Peyer's patch (tissue), 4 donors: ENCODE results near the gene CCDC198.

ENCODE experiments used
- CTCF ChIP-seq, 6 experiments: fragments of 450-650 bp in 4 of 6; fragments of 200-600 bp in 2 of 6; sonication (generic) in 1 of 6; IDR thresholded peaks; one replicate each; pipeline ENCODE4 v1.5.1; 2017 to 2019; ENCODE audit warnings: antibody characterized with exemption in 6 of 6, mild to moderate bottlenecking in 3 of 6, moderate library complexity in 1 of 6
- POLR2A ChIP-seq, 2 donors: fragments of 450-650 bp; IDR thresholded peaks; one replicate each; pipeline ENCODE4 v1.5.1; 2017; ENCODE audit warnings: antibody characterized with exemption in 2 of 2, mild to moderate bottlenecking in 2 of 2, moderate library complexity in 2 of 2

- TF ChIP-seq CTCF (IDR thresholded peaks at IDR 0.05) = no peak
- TF ChIP-seq POLR2A (IDR thresholded peaks at IDR 0.05) = no peak
Observed at GRCh38 chr14:57495416-57495815, 1.8 kb upstream of the CCDC198 start.
